ENCODE data around the gene UNC5C. TPM values are rescaled to one million over a fixed set of nuclear protein-coding genes. Genes with fewer than 3 reads are reported as not detected.

Gene UNC5C
- total RNA-seq, 1 experiment from 2014 or later: 1.0 TPM

- Mint-ChIP-seq H3K27ac (no peak overlapping the region), H3K27me3 (ENCODE audit: low read depth) (no peaks in the 10 kb centered on the region), H3K9me3 (no peaks in the 10 kb centered on the region), H3K36me3 (no peaks in the 10 kb centered on the region), H3K4me1 (peaks cover 8% of the 10 kb centered on the region), H3K4me3 (no peak overlapping the region)
- ChIA-PET POLR2A (interaction anchor here (0.6 kb wide), 1 partner anchor 17 kb away, joined by 4 read pairs; no protein-coding TSS in a partner anchor), CTCF (interaction anchor here (1.4 kb wide), 1 partner anchor 46 kb away, joined by 3 read pairs; no protein-coding TSS in a partner anchor)
- no peak for DNase-seq (ENCODE audit: low spot score)
- ATAC-seq: no peak
- TF ChIP-seq RELA (CRISPR knock-in tag; IDR thresholded peaks at IDR 0.05; ENCODE audit: borderline replicate concordance) (no peak), KAT7 (CRISPR knock-in tag; IDR thresholded peaks at IDR 0.05; ENCODE audit: borderline replicate concordance) (no peak), NFE2L1 (CRISPR knock-in tag; IDR thresholded peaks at IDR 0.05) (no peak), CBFB (CRISPR knock-in tag; IDR thresholded peaks at IDR 0.05; ENCODE audit: low read depth) (no peak), NR3C1 (CRISPR knock-in tag; conservative IDR thresholded peaks at IDR 0.05; ENCODE audit: low read depth) (no peak), GRHL2 (CRISPR knock-in tag; IDR thresholded peaks at IDR 0.05; ENCODE audit: insufficient replicate concordance, severe bottlenecking) (no peak), TCF7 (CRISPR knock-in tag; IDR thresholded peaks at IDR 0.05; ENCODE audit: low read depth) (no peak), E2F1 (CRISPR knock-in tag; IDR thresholded peaks at IDR 0.05) (no peak), HMGXB4 (CRISPR knock-in tag; IDR thresholded peaks at IDR 0.05) (no peak), ZNF512 (CRISPR knock-in tag; IDR thresholded peaks at IDR 0.05; ENCODE audit: borderline replicate concordance) (no peak), ATF2 (CRISPR knock-in tag; IDR thresholded peaks at IDR 0.05; ENCODE audit: borderline replicate concordance, low read depth) (no peak), IRF1 (CRISPR knock-in tag; IDR thresholded peaks at IDR 0.05) (no peak), ESRRA (CRISPR knock-in tag; IDR thresholded peaks at IDR 0.05; ENCODE audit: borderline replicate concordance) (no peak), TEAD1 (CRISPR knock-in tag; IDR thresholded peaks at IDR 0.05) (no peak), JUN (CRISPR knock-in tag; IDR thresholded peaks at IDR 0.05) (no peak), TP53 (CRISPR knock-in tag; IDR thresholded peaks at IDR 0.05) (no peak), ZNF532 (CRISPR knock-in tag; IDR thresholded peaks at IDR 0.05; ENCODE audit: borderline replicate concordance) (no peak), ZNF232 (CRISPR knock-in tag; IDR thresholded peaks at IDR 0.05) (no peak), OVOL2 (CRISPR knock-in tag; IDR thresholded peaks at IDR 0.05; ENCODE audit: borderline replicate concordance) (no peak), SMAD3 (CRISPR knock-in tag; IDR thresholded peaks at IDR 0.05; ENCODE audit: borderline replicate concordance) (no peak)
These were observed 298.1 kb downstream of the UNC5C start for GRCh38 chr4:95250544-95251137.
